Stomach (tissue), 4 donors: Measurements from ENCODE around the gene BCL2.

Source experiments
- POLR2A ChIP-seq, 4 donors: fragments of 450-650 bp; IDR thresholded peaks; one replicate each; pipeline ENCODE4 v1.6.1; 2016; ENCODE audit warnings: antibody characterized with exemption in 4 of 4, control low read depth in 2 of 4, mild to moderate bottlenecking in 1 of 4, moderate library complexity in 1 of 4
- POLR2AphosphoS5 ChIP-seq, 3 donors: sonication (generic); formaldehyde crosslinking; IDR thresholded peaks; one replicate each; pipeline ENCODE4 v1.6.1; 2016; ENCODE audit warnings: antibody characterized with exemption in 3 of 3
- TF ChIP-seq, protein P1 (sequence below), 7 experiments: fragments of 450-650 bp in 4 of 7; fragments of 200-600 bp in 3 of 7; sonication (generic) in 3 of 7; IDR thresholded peaks; one replicate each; pipeline ENCODE4 v1.5.1; 2016 to 2019; ENCODE audit warnings: antibody characterized with exemption in 7 of 7, control low read depth in 2 of 7, mild to moderate bottlenecking in 1 of 7

DNA sequence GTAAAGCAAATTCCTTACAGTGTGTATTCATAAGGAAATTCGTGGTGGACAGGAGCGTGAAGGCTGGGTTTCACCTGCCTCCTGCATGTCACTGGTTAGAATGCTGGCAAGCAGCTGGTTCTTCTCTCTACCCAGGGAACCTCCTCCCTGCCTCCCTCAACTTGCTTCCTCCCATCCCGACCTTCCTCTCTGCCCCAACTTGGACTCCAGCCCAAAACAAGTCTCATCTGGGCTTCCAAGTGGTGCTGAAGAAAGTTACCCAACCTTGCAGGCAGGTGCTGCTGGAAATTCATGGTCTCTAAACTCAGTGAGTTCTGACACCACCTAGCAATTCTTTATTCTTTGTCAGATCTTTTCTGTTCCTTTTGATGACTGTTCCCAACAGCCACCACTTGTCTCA is 184.5 kb downstream of the BCL2 start:
- TF ChIP-seq POLR2A (IDR thresholded peaks at IDR 0.05): no peak
- TF ChIP-seq, protein P1, sequence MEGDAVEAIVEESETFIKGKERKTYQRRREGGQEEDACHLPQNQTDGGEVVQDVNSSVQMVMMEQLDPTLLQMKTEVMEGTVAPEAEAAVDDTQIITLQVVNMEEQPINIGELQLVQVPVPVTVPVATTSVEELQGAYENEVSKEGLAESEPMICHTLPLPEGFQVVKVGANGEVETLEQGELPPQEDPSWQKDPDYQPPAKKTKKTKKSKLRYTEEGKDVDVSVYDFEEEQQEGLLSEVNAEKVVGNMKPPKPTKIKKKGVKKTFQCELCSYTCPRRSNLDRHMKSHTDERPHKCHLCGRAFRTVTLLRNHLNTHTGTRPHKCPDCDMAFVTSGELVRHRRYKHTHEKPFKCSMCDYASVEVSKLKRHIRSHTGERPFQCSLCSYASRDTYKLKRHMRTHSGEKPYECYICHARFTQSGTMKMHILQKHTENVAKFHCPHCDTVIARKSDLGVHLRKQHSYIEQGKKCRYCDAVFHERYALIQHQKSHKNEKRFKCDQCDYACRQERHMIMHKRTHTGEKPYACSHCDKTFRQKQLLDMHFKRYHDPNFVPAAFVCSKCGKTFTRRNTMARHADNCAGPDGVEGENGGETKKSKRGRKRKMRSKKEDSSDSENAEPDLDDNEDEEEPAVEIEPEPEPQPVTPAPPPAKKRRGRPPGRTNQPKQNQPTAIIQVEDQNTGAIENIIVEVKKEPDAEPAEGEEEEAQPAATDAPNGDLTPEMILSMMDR (IDR thresholded peaks at IDR 0.05): no peak
- no peak for TF ChIP-seq POLR2AphosphoS5 (IDR thresholded peaks at IDR 0.05)
